Cardiac muscle cell (in vitro differentiated cells and primary cell): Measurements from ENCODE around the gene OXGR1. TPM values are rescaled to one million over a fixed set of nuclear protein-coding genes. Genes with fewer than 3 reads are reported as not detected.
A peak's percentile ranks its signal among the peaks of the same experiment; 100 is the strongest.

Experiments used
- DNase-seq, 2 donors: peaks; one replicate each; pipeline versions ENCODE4 v3.0.0 to v3.0.0-alpha.2; 2010 to 2017; ENCODE audit warnings: low read depth in 1 of 2, low spot score in 1 of 2
- H3K27ac ChIP-seq: fragments of 200-600 bp; sonication (generic); 2 replicates; pipeline ENCODE4 v1.5.1; 2016
- H3K27me3 ChIP-seq: fragments of 200-600 bp; sonication (generic); 2 replicates; pipeline ENCODE4 v1.6.0; 2016; ENCODE audit warnings: control low read depth
- H3K36me3 ChIP-seq: fragments of 200-600 bp; sonication (generic); 2 replicates; pipeline ENCODE4 v1.5.1; 2016; ENCODE audit warnings: control low read depth
- H3K4me1 ChIP-seq: fragments of 200-600 bp; sonication (generic); 2 replicates; pipeline ENCODE4 v1.8.1; 2017; ENCODE audit warnings: low read depth, mild to moderate bottlenecking, mixed run types
- H3K4me3 ChIP-seq: fragments of 200-600 bp; sonication (generic); 2 replicates; pipeline ENCODE4 v1.5.1; 2016; ENCODE audit warnings: mild to moderate bottlenecking
- H3K9me3 ChIP-seq: fragments of 200-600 bp; sonication (generic); 2 replicates; pipeline ENCODE4 v1.5.1; 2017; ENCODE audit warnings: low read depth, mild to moderate bottlenecking, control low read depth
- CTCF ChIP-seq: IDR thresholded peaks from 2 replicates; pipeline ENCODE4 v1.5.1; 2012; ENCODE audit warnings: low read depth, mild to moderate bottlenecking, low read length
- polyA plus RNA-seq: library from polyadenylated mRNA; unstranded; fragments of >200 nt; fragmentation: Nextera tagmentation; extraction: Ambion mirVana; gene quantifications from 2 replicates; pipeline ENCODE4 v1.2.1, GENCODE V29; 2016
- total RNA-seq: library from RNA; depleted of rRNA; stranded (reverse); fragments of >200 nt; gene quantifications from 2 replicates; pipeline ENCODE4 v1.2.3, GENCODE V29; 2016

Gene OXGR1
- total RNA-seq (not detected in 2 replicates), polyA plus RNA-seq (not detected in 2 replicates)

GRCh38 chr13:96994017-96994857 lies at the start of gene OXGR1:
TSS of gene OXGR1 (minus strand) at chr13:96994476. CDS start at chr13:96987759, 6,717 bp downstream.
- Histone ChIP-seq H3K27me3 (peaks cover 69% of the 10 kb centered on the region), H3K4me1 (no peaks in the 10 kb centered on the region), H3K36me3 (no peaks in the 10 kb centered on the region), H3K9me3 (no peaks in the 10 kb centered on the region), H3K4me3 (peak within 1 kb of the TSS; percentile 30), H3K27ac (no peak within 1 kb of the TSS)
- peak in 1 of 2 donors; percentile 11 for DNase-seq
- TF ChIP-seq CTCF = no peak

- Histone ChIP-seq H3K27me3 (no peaks in the 10 kb centered on the region), H3K36me3 (no peaks in the 10 kb centered on the region), H3K9me3 (no peaks in the 10 kb centered on the region), H3K27ac (no peak overlapping the region), H3K4me1 (no peaks in the 10 kb centered on the region), H3K4me3 (no peak overlapping the region)
- DNase-seq = peak in 1 of 2 donors; percentile 85
- no peak for TF ChIP-seq CTCF
Measured at GRCh38 chr13:97043302-97043701, 49.0 kb upstream of the OXGR1 start.

GRCh38 chr13:97030705-97031452 lies 36.6 kb upstream of the OXGR1 start:
- Histone ChIP-seq H3K4me3 (no peak overlapping the region), H3K27ac (no peak overlapping the region), H3K27me3 (no peaks in the 10 kb centered on the region), H3K9me3 (no peaks in the 10 kb centered on the region), H3K4me1 (no peaks in the 10 kb centered on the region), H3K36me3 (no peaks in the 10 kb centered on the region)
- DNase-seq = peak; percentile 36 to 83
- TF ChIP-seq CTCF = peak; percentile 39

GRCh38 chr13:97028441-97029299 lies 34.4 kb upstream of the OXGR1 start:
- peak; percentile 50 to 76 for DNase-seq
- Histone ChIP-seq H3K4me3 (no peak overlapping the region), H3K4me1 (no peaks in the 10 kb centered on the region), H3K36me3 (no peaks in the 10 kb centered on the region), H3K27me3 (no peaks in the 10 kb centered on the region), H3K9me3 (no peaks in the 10 kb centered on the region), H3K27ac (no peak overlapping the region)
- TF ChIP-seq CTCF = peak; percentile 80

GRCh38 chr13:97027162-97027554 lies 32.9 kb upstream of the OXGR1 start:
- Histone ChIP-seq H3K27ac (no peak overlapping the region), H3K27me3 (no peaks in the 10 kb centered on the region), H3K4me3 (no peak overlapping the region), H3K9me3 (no peaks in the 10 kb centered on the region), H3K4me1 (no peaks in the 10 kb centered on the region), H3K36me3 (no peaks in the 10 kb centered on the region)
- no peak for TF ChIP-seq CTCF
- DNase-seq = no peak
